Activated CD4-positive, alpha-beta memory T cell treated with anti-CD3 and anti-CD28 coated beads for 36 hours (primary cell): ENCODE results near the gene LRRC4. TPM values are rescaled to one million over a fixed set of nuclear protein-coding genes. Genes with fewer than 3 reads are reported as not detected.

ENCODE experiments used
- CTCF ChIA-PET: fragments of 350-600 bp; sonication (Branson Sonifier 250); formaldehyde crosslinking; loops from one replicate; lab custom pipeline; 2021; ENCODE audit warnings: antibody characterized with exemption, inconsistent platforms; lab: Charles Lee
- POLR2A ChIA-PET: fragments of 350-600 bp; sonication (Branson Sonifier 250); formaldehyde crosslinking; loops from one replicate; lab custom pipeline; 2021; ENCODE audit warnings: antibody characterized with exemption; lab: Charles Lee
- DNase-seq: peaks from one replicate; pipeline ENCODE4 v3.0.0-alpha.2; 2020
- H3K27ac Mint-ChIP-seq: one replicate; pipeline ENCODE4 v1.8.0; 2021; ENCODE audit warnings: mixed read lengths
- H3K27me3 Mint-ChIP-seq: one replicate; pipeline ENCODE4 v1.8.0; 2021; ENCODE audit warnings: mixed read lengths
- H3K36me3 Mint-ChIP-seq: one replicate; pipeline ENCODE4 v1.8.0; 2021; ENCODE audit warnings: mixed read lengths
- H3K4me1 Mint-ChIP-seq: one replicate; pipeline ENCODE4 v1.8.0; 2021; ENCODE audit warnings: low read depth, mixed read lengths
- H3K4me3 Mint-ChIP-seq: one replicate; pipeline ENCODE4 v1.8.0; 2021; ENCODE audit warnings: mild to moderate bottlenecking, mixed read lengths
- H3K9me3 Mint-ChIP-seq: one replicate; pipeline ENCODE4 v1.8.0; 2021; ENCODE audit warnings: mixed read lengths
- intact Hi-C: fragments of 100-400 bp; cut with micrococcal nuclease; formaldehyde crosslinking; loops from one replicate; pipeline ENCODE4 v1.15.1; 2023
- total RNA-seq, 2 experiments: library from RNA; stranded (reverse); gene quantifications; one replicate each; pipeline ENCODE4 v1.2.3, GENCODE V29; 2021

Gene LRRC4
- total RNA-seq, 2 experiments from 2014 or later = 0.68 to 0.74 TPM

GRCh38 chr7:127979728-127980126 is 51.5 kb downstream of the LRRC4 start:
- intact Hi-C loops = no loop called here
- Mint-ChIP-seq H3K4me1 (peaks cover 13% of the 10 kb centered on the region), H3K36me3 (peaks cover 52% of the 10 kb centered on the region), H3K4me3 (no peak overlapping the region), H3K9me3 (peaks cover 28% of the 10 kb centered on the region), H3K27ac (no peak overlapping the region), H3K27me3 (no peaks in the 10 kb centered on the region)
- ChIA-PET POLR2A (interaction anchor here (0.6 kb wide), 1 partner anchor 20 kb away, joined by 3 read pairs; no protein-coding TSS in a partner anchor), CTCF (no interaction called here)
- no peak for DNase-seq

- Mint-ChIP-seq H3K4me1 (peaks cover 13% of the 10 kb centered on the region), H3K27ac (no peak overlapping the region), H3K27me3 (no peaks in the 10 kb centered on the region), H3K36me3 (peaks cover 56% of the 10 kb centered on the region), H3K9me3 (peaks cover 28% of the 10 kb centered on the region), H3K4me3 (no peak overlapping the region)
- DNase-seq = no peak
- ChIA-PET CTCF (no interaction called here), POLR2A (interaction anchor here (0.6 kb wide), 1 partner anchor 19 kb away, joined by 3 read pairs; no protein-coding TSS in a partner anchor)
- intact Hi-C loops = no loop called here
Measured at GRCh38 chr7:127979113-127979727, 52.0 kb downstream of the LRRC4 start.

GRCh38 chr7:127978421-127978820 is 52.8 kb downstream of the LRRC4 start:
- peaks cover 61% of the 10 kb centered on the region for H3K36me3 Mint-ChIP-seq
- no peak for DNase-seq
- no peak overlapping the region for H3K27ac Mint-ChIP-seq
- H3K9me3 Mint-ChIP-seq = peaks cover 28% of the 10 kb centered on the region
- no peaks in the 10 kb centered on the region for H3K27me3 Mint-ChIP-seq
- ChIA-PET CTCF (no interaction called here), POLR2A (no interaction called here)
- H3K4me3 Mint-ChIP-seq = no peak overlapping the region
- H3K4me1 Mint-ChIP-seq = peaks cover 8% of the 10 kb centered on the region
- intact Hi-C loops = no loop called here

Other genes with a start within 250 kb of the LRRC4 start
- gene LEP, start 209.8 kb upstream of the LRRC4 start, total RNA-seq = not detected